ENCODE data around the gene CLIP2.

DNA sequence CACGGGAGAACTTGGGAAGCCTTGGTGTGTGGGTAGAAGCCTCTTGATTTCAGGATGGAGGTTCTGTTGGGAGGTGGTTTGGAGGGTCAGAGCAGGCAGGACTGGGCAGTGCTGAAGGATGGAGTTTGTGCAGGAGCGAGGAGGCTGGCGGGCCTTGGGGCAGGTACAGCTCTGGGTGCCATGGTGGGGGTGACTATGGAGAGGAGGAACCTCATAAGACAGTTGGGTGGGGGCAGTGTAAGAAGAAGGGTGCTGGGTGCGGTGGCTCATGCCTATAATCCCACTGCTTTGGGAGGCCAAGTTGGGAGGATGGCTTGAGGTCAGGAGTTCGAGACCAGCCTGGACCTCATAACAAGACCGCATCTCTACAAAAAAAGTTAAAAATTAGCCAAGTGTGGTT is 109.8 kb downstream of the CLIP2 start:
- TF ChIP-seq EZH2 (IDR thresholded peaks at IDR 0.05; ENCODE audit: borderline replicate concordance, low read length) = no peak
- TF ChIP-seq, protein P1, sequence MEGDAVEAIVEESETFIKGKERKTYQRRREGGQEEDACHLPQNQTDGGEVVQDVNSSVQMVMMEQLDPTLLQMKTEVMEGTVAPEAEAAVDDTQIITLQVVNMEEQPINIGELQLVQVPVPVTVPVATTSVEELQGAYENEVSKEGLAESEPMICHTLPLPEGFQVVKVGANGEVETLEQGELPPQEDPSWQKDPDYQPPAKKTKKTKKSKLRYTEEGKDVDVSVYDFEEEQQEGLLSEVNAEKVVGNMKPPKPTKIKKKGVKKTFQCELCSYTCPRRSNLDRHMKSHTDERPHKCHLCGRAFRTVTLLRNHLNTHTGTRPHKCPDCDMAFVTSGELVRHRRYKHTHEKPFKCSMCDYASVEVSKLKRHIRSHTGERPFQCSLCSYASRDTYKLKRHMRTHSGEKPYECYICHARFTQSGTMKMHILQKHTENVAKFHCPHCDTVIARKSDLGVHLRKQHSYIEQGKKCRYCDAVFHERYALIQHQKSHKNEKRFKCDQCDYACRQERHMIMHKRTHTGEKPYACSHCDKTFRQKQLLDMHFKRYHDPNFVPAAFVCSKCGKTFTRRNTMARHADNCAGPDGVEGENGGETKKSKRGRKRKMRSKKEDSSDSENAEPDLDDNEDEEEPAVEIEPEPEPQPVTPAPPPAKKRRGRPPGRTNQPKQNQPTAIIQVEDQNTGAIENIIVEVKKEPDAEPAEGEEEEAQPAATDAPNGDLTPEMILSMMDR (conservative IDR thresholded peaks at IDR 0.05 in 1 of 2, IDR thresholded peaks at IDR 0.05 in 1 of 2; ENCODE audit: extremely low read depth in 1 of 2, insufficient read depth in 1 of 2, low read depth in 1 of 2, low read length in 2 of 2) = no peak
